NCI-H345 treated with DMSO at 0.1 percent for 48 hours (cell line): Measurements from ENCODE around the gene LMBR1.
"Not testable (repeated sequence)": the region's sequence is repeated elsewhere in the genome, so short reads cannot be mapped to it uniquely, and the experiment has no call there.

Experiments used
- DNase-seq: peaks from one replicate; lab custom pipeline; 2025; ENCODE audit not compliant: unreplicated experiment; lab: John Stamatoyannopoulos, UW

The LMBR1 gene

GRCh38 chr7:156906200-156906649, 13.2 kb upstream of the LMBR1 start:
- DNase-seq = no peak

GRCh38 chr7:156903232-156903909, 10.4 kb upstream of the LMBR1 start:
- no peak for DNase-seq

- DNase-seq = not testable (repeated sequence)
These were observed 7.1 kb upstream of the LMBR1 start for GRCh38 chr7:156900093-156900492.

GRCh38 chr7:156898938-156899337, 6.0 kb upstream of the LMBR1 start:
- no peak for DNase-seq

GRCh38 chr7:156897673-156898072, 4.7 kb upstream of the LMBR1 start:
- no peak for DNase-seq

GRCh38 chr7:156896388-156897022, 3.5 kb upstream of the LMBR1 start:
- no peak for DNase-seq

GRCh38 chr7:156895024-156895780, 2.2 kb upstream of the LMBR1 start:
- DNase-seq = no peak

- DNase-seq = peak; percentile 30
These were observed 742 bp downstream of the LMBR1 start for GRCh38 chr7:156892081-156892800.

GRCh38 chr7:156889746-156890145, 3.2 kb downstream of the LMBR1 start:
- no peak for DNase-seq

- peak; percentile 31 for DNase-seq
These were observed 3.9 kb downstream of the LMBR1 start for GRCh38 chr7:156889089-156889488.

GRCh38 chr7:156886020-156886795, 6.8 kb downstream of the LMBR1 start:
- DNase-seq = no peak

GRCh38 chr7:156881679-156882078, 11.3 kb downstream of the LMBR1 start:
- DNase-seq = no peak

- DNase-seq = no peak
These were observed 17.2 kb downstream of the LMBR1 start for GRCh38 chr7:156875766-156876165.

- not testable (repeated sequence) for DNase-seq
These were observed 24.6 kb downstream of the LMBR1 start for GRCh38 chr7:156868363-156868762.

GRCh38 chr7:156865493-156865892, 27.5 kb downstream of the LMBR1 start:
- no peak for DNase-seq

GRCh38 chr7:156862022-156862421, 31.0 kb downstream of the LMBR1 start:
- not testable (repeated sequence) for DNase-seq

- no peak for DNase-seq
These were observed 31.8 kb downstream of the LMBR1 start for GRCh38 chr7:156861212-156861611.

GRCh38 chr7:156860099-156860498, 32.9 kb downstream of the LMBR1 start:
- not testable (repeated sequence) for DNase-seq

GRCh38 chr7:156858523-156858922, 34.5 kb downstream of the LMBR1 start:
- no peak for DNase-seq

- DNase-seq = no peak
These were observed 35.2 kb downstream of the LMBR1 start for GRCh38 chr7:156857757-156858156.

- DNase-seq = no peak
These were observed 38.3 kb downstream of the LMBR1 start for GRCh38 chr7:156854654-156855053.
